Osteocyte (in vitro differentiated cells): Measurements from ENCODE around the gene TXLNB. TPM values are rescaled to one million over a fixed set of nuclear protein-coding genes. Genes with fewer than 3 reads are reported as not detected.

Experiments used
- DNase-seq: peaks from one replicate; pipeline ENCODE4 v3.0.0; 2021; ENCODE audit warnings: mixed read lengths; ENCODE audit not compliant: unreplicated experiment; ENCODE audit errors: extremely low spot score
- H3K27ac Mint-ChIP-seq: one replicate; pipeline ENCODE4 v1.8.0; 2021; ENCODE audit warnings: mild to moderate bottlenecking, mixed read lengths; ENCODE audit not compliant: unreplicated experiment
- H3K27me3 Mint-ChIP-seq: one replicate; pipeline ENCODE4 v1.8.0; 2021; ENCODE audit warnings: mixed read lengths; ENCODE audit not compliant: unreplicated experiment
- H3K36me3 Mint-ChIP-seq: one replicate; pipeline ENCODE4 v1.8.0; 2021; ENCODE audit warnings: mixed read lengths; ENCODE audit not compliant: unreplicated experiment
- H3K4me1 Mint-ChIP-seq: one replicate; pipeline ENCODE4 v1.8.0; 2021; ENCODE audit warnings: mixed read lengths; ENCODE audit not compliant: unreplicated experiment
- H3K4me3 Mint-ChIP-seq: one replicate; pipeline ENCODE4 v1.8.0; 2021; ENCODE audit warnings: mild to moderate bottlenecking, moderate library complexity, mixed read lengths; ENCODE audit not compliant: unreplicated experiment
- H3K9me3 Mint-ChIP-seq: one replicate; pipeline ENCODE4 v1.8.0; 2021; ENCODE audit warnings: mixed read lengths; ENCODE audit not compliant: unreplicated experiment
- long read RNA-seq: library from polyadenylated mRNA; unstranded; transcript quantifications from one replicate; pipeline ENCODE4 v2.0.0, GENCODE V29; 2021
- total RNA-seq: library from RNA; stranded (reverse); gene quantifications from 2 replicates; pipeline ENCODE4 v1.2.1, GENCODE V29; 2021
- TF ChIP-seq, protein P1 (sequence below): fragments of 200-600 bp; sonication (generic); IDR thresholded peaks from 2 replicates; pipeline ENCODE4 v1.5.0; 2021; ENCODE audit warnings: antibody characterized with exemption, mild to moderate bottlenecking, moderate library complexity

The TXLNB gene
- 0.08 TPM in 1 of 2 replicates, not detected in the other for total RNA-seq
- long read RNA-seq, result 0 reads

DNA sequence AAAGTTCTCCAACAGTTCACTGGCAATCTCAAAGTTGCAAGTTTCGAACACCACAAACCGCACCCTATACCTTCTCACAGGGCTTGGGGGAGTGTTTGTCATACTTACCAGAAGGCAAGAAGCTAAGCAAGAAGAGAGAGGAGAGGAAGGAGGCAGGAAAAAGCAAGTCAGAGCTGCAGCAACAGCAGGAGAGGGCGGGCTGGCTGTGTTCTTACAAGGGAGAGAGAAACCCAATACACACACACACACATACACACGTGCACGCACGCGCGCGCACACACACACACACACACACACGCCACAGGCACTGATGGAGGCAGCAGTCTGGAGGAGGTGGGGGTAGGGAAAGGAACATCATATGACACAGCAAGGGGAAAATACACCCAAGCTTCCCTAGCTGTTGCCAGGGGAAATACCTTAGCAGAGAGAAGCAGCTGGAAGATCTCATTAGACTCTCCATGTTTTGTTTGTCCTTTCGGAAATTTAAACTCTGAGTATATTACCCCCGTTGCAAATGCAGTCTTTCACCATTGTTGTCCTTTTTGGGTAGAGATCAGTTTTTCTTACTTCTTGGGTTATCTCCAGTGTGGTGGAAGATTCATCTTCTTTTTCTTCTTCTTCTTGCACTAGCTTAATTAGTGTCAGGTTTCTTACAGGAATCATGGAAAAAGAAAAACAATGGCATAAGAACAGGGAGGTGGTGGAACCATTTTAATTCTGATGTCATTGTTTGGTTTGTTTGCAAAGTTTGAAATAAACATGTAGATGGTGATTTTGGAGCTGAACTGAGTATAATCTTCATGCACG lies at the start of gene TXLNB:
Gene TXLNB, minus strand, starts transcription at position 186 of the 807 bp plus-strand sequence. CDS start 3,099 bp downstream, outside the sequence.
- Mint-ChIP-seq H3K27ac (peak within 1 kb of the TSS; percentile 63), H3K9me3 (no peaks in the 10 kb centered on the region), H3K36me3 (peaks cover 2% of the 10 kb centered on the region), H3K27me3 (no peaks in the 10 kb centered on the region), H3K4me1 (peaks cover 23% of the 10 kb centered on the region), H3K4me3 (peak within 1 kb of the TSS; percentile 61)
- TF ChIP-seq, protein P1, sequence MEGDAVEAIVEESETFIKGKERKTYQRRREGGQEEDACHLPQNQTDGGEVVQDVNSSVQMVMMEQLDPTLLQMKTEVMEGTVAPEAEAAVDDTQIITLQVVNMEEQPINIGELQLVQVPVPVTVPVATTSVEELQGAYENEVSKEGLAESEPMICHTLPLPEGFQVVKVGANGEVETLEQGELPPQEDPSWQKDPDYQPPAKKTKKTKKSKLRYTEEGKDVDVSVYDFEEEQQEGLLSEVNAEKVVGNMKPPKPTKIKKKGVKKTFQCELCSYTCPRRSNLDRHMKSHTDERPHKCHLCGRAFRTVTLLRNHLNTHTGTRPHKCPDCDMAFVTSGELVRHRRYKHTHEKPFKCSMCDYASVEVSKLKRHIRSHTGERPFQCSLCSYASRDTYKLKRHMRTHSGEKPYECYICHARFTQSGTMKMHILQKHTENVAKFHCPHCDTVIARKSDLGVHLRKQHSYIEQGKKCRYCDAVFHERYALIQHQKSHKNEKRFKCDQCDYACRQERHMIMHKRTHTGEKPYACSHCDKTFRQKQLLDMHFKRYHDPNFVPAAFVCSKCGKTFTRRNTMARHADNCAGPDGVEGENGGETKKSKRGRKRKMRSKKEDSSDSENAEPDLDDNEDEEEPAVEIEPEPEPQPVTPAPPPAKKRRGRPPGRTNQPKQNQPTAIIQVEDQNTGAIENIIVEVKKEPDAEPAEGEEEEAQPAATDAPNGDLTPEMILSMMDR, result no peak
- DNase-seq, result no peak

DNA sequence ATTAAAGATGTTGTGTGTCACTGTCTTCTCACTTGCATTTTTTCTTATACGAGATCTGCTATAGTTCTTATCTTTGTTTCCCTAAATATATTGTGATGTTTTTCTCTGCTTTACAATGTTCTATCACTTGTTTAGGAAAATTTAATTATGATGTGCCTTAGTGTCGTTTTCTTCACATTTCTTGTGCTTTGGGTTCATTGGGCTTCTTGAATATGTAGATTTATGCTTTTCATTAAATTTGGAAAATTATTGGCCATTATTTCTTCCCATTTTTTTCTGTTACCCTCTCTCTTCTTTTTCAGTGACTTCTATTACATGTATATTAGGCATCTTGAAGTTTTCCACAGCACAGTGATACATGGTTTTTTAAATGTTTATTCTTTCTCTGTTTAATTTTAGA lies 49.3 kb upstream of the TXLNB start:
- no peaks in the 10 kb centered on the region for H3K27me3 Mint-ChIP-seq
- TF ChIP-seq, protein P1, result no peak
- H3K27ac Mint-ChIP-seq, result no peak overlapping the region
- no peak overlapping the region for H3K4me3 Mint-ChIP-seq
- peaks cover 4% of the 10 kb centered on the region for H3K9me3 Mint-ChIP-seq
- H3K4me1 Mint-ChIP-seq, result no peaks in the 10 kb centered on the region
- no peak for DNase-seq
- no peaks in the 10 kb centered on the region for H3K36me3 Mint-ChIP-seq

DNA sequence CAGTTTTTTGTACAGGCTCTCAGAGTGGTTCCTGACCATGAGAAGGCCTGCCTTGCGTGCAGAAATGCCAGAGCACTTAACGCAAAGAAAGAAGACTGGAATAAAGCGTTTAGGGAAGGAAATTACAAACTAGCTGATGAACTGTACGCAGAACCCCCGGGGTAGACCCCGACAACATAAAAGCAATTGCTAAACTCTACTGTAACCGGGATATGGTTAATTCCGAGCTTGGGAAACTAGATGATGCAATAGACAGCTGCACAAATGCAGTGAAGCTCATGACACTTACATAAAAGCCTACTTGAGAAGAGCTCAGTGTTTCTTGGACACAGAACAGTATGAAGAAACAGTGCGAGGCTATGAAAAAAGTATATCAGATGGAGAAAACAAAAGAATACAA lies 47.0 kb upstream of the TXLNB start:
- no peak for DNase-seq
- Mint-ChIP-seq H3K4me1 (no peaks in the 10 kb centered on the region), H3K9me3 (peaks cover 4% of the 10 kb centered on the region), H3K27ac (no peak overlapping the region), H3K27me3 (no peaks in the 10 kb centered on the region), H3K4me3 (no peak overlapping the region), H3K36me3 (no peaks in the 10 kb centered on the region)
- TF ChIP-seq, protein P1, result no peak

DNA sequence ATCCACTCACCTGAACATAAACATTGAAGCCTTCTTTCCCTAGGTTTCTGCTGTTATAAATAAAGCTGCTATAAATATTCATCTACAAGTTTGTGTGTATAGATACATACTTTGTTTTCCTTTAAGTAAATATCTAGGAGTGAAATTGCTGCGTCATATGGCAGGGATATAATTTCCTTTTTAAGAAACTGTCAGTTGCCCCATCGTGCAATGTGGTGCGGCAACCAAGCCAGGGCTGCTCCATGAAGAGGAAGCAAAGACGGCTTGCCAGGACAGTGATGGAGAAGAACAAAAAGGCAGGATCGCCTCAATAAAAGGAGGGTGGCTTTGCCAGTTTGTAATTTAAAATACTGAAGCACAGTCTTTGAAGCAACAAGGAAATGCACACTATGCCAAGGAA lies 46.0 kb upstream of the TXLNB start:
- DNase-seq, result no peak
- Mint-ChIP-seq H3K27me3 (no peaks in the 10 kb centered on the region), H3K27ac (no peak overlapping the region), H3K4me3 (no peak overlapping the region), H3K4me1 (no peaks in the 10 kb centered on the region), H3K36me3 (no peaks in the 10 kb centered on the region), H3K9me3 (peaks cover 4% of the 10 kb centered on the region)
- TF ChIP-seq, protein P1, result no peak

DNA sequence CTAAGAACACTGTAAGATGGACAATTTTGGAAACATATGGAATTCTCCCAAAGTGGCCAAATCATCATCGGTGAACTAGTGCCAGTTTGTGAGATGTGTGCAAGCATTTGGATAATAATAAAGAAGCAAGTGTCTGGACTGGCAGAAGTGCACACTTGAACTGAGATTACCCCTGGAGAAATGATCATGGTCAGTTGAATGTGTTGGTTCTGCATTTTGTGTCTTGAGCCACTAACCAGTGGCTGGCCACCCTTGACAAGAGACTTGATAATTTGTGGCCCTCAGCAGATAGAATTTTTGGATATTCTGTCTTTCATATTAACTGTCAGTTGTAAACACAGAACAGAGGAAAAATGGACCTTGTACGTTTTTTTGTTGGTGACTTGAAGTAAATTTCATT lies 45.2 kb upstream of the TXLNB start:
- no peak overlapping the region for H3K27ac Mint-ChIP-seq
- H3K4me1 Mint-ChIP-seq, result no peaks in the 10 kb centered on the region
- no peak for DNase-seq
- peaks cover 4% of the 10 kb centered on the region for H3K9me3 Mint-ChIP-seq
- H3K4me3 Mint-ChIP-seq, result no peak overlapping the region
- TF ChIP-seq, protein P1, result no peak
- no peaks in the 10 kb centered on the region for H3K27me3 Mint-ChIP-seq
- H3K36me3 Mint-ChIP-seq, result no peaks in the 10 kb centered on the region
